ENCODE data around the gene NRSN2.

GRCh38 chr20:346640-347316 is at the start of gene NRSN2:
- TF ChIP-seq POLR2A (IDR thresholded peaks at IDR 0.05) (peak in 1 of 2 donors; percentile 63), CTCF (IDR thresholded peaks at IDR 0.05) (no peak)
